ENCODE results near the gene NEIL3.

NEIL3 gene

DNA sequence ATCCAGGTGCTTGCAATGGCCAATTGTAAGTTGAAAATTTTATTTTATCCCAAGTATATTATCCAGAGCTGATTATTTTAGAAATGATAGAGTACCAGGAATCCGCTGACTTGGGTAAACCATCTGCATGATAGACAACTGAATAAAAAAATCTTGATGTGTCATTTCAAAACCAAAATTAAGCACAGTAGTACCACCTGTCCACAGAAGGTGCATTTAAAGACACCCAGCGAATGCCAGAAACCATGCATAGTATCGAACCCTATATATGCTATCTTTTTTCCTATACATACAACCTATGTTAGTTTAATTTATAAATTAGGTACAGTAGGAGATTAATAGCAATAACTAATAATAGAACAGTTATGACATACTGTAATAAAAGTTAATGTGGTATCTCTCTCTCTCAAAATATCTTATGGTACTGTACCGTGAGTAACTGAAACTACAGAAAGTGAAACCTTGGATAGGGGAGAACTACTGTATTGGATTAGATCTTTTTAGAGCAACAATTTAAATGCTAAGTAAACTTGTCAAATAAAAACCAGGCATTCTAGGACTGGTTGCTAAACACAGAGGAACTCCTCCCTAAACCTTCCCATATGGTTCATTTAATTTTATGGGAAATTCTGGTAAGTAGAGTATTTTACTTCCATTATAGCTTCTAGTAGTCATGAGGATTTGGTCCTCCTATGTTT lies 6.2 kb downstream of the NEIL3 start:
- no peak for DNase-seq (ENCODE audit: extremely low read depth, low read depth)
- TF ChIP-seq, protein P1, sequence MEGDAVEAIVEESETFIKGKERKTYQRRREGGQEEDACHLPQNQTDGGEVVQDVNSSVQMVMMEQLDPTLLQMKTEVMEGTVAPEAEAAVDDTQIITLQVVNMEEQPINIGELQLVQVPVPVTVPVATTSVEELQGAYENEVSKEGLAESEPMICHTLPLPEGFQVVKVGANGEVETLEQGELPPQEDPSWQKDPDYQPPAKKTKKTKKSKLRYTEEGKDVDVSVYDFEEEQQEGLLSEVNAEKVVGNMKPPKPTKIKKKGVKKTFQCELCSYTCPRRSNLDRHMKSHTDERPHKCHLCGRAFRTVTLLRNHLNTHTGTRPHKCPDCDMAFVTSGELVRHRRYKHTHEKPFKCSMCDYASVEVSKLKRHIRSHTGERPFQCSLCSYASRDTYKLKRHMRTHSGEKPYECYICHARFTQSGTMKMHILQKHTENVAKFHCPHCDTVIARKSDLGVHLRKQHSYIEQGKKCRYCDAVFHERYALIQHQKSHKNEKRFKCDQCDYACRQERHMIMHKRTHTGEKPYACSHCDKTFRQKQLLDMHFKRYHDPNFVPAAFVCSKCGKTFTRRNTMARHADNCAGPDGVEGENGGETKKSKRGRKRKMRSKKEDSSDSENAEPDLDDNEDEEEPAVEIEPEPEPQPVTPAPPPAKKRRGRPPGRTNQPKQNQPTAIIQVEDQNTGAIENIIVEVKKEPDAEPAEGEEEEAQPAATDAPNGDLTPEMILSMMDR (IDR thresholded peaks at IDR 0.05; ENCODE audit: low read depth, low read length): no peak

DNA sequence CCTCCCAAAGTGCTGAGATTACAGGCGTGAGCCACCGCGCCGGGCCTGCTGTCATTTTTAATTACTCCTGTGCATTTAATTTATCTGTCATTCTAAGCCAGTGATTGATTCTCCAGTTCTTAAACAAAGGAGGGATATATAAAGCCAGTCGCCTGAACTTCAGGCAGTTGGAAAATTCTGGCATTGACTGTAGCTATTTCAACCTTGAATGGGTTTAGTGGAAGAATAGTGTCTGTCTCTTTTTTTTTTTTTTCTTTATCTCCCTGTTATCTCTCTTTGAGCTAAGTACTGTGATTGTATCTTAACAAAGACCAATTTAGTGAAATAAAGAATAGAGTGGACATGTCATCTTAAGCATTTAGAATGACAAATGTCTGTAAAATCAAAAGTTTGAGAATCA lies 11.0 kb downstream of the NEIL3 start:
- no peak for DNase-seq (ENCODE audit: extremely low read depth, low read depth)
- TF ChIP-seq, protein P1 (IDR thresholded peaks at IDR 0.05; ENCODE audit: low read depth, low read length): no peak

DNA sequence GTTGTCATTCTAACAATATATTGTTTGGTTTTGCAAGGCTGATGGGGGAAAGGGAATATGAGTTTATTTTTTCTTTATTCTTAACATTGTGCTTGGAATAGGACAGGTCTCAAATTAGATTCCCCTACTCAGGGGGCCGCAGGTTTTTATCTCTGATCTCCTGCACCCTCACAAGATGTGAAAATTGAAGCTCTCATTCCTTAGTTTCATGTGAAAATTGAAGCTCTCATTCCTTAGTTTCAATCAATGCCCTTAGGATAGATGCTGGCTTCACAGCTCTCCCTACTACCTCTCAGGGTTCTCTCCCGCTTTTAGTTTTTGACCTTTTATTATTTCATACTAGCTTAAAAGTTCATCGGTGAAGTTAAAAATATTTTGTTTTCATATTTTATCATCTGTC lies 12.0 kb downstream of the NEIL3 start:
- TF ChIP-seq, protein P1 (IDR thresholded peaks at IDR 0.05; ENCODE audit: low read depth, low read length): no peak
- DNase-seq (ENCODE audit: extremely low read depth, low read depth): no peak

DNA sequence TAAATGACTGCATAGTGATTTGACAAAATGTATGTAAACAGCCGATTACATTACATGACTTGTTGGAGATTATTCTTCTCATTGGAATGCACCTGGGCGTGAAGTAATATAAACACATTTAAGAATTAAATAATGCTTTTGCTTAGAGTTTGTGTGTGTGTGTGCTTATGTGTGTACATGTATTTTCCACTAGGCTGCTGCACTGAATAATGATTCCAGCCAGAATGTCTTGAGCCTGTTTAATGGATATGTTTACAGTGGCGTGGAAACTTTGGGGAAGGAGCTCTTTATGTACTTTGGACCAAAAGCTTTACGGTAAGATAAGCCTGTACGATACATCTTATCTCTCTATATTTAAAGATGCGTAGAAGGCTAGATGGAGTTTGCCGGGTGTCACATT lies 12.6 kb downstream of the NEIL3 start:
- no peak for DNase-seq (ENCODE audit: extremely low read depth, low read depth)
- TF ChIP-seq, protein P1 (IDR thresholded peaks at IDR 0.05; ENCODE audit: low read depth, low read length): no peak

DNA sequence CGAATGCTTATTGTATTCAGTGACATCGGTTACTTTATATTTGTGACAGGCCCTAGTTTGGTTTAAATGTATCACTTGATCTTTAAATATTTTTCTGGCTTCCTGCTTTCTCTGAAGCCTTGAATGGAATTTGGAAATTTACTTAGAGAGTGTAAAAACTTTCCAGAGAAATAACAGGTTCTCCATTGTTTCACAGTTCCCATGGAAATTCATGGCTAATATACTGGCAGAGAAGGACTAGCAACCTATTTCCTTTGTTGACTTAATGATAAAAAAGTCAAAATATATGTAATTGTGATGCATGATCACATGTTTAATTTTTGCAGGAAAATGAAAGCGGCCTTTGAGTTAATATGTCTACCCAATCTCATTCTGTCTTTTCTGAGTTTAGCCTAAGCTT lies 13.2 kb downstream of the NEIL3 start:
- TF ChIP-seq, protein P1 (IDR thresholded peaks at IDR 0.05; ENCODE audit: low read depth, low read length): no peak
- DNase-seq (ENCODE audit: extremely low read depth, low read depth): no peak

DNA sequence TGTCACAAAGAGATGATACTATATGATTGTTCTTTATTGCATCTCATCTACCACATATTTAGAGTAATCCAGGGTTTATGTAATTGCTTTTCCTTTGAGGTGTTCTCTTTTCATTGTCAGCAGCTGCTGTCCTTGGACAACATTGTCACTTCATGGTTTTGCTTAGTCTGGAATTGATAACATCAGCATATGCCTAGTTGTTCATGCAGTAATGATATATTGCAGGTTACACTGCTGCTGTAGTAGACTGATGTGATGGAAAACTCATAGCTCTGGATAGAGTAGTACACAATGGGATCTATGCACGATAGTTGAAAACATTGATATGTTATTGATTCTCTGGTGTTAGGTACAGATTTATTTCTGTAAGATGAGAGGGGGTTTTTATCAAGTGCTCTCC lies 13.7 kb downstream of the NEIL3 start:
- DNase-seq (ENCODE audit: extremely low read depth, low read depth): no peak

DNA sequence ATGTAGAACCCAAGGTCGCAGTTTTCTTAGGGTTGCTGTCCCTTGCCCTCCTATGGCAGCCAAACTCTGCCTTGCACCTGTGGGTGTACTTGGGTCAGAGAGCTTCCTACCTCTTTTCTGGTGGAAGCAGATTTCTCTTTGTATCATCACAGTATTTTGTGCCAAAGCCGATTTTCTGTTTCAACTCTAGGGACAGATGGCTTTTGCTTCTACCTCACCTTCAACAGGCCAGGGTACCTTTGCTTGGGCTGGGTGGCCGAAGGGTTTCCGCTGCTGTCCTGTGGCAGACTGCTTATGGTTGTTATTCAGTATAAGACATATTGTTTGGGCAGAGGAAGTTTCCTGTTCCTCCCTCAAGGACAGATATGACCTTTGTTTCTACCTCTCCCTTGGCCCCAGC lies 22.4 kb downstream of the NEIL3 start:
- TF ChIP-seq, protein P1 (IDR thresholded peaks at IDR 0.05; ENCODE audit: low read depth, low read length): no peak
- no peak for DNase-seq (ENCODE audit: extremely low read depth, low read depth)

More for the DNA sequence above, 13.7 kb downstream of the NEIL3 start:
- TF ChIP-seq, protein P1 (IDR thresholded peaks at IDR 0.05; ENCODE audit: low read depth, low read length): no peak
